IMR-90 (cell line): ENCODE data around the gene CMIP. TPM values are rescaled to one million over a fixed set of nuclear protein-coding genes. Genes with fewer than 3 reads are reported as not detected.
A peak's percentile ranks its signal among the peaks of the same experiment; 100 is the strongest.

Experiments used
- ATAC-seq: fragments of 200-7000 bp; cut with Tn5 transposase; 2 replicates; pipeline ENCODE4 v1.9.1; 2020; ENCODE audit warnings: low read depth, mild to moderate bottlenecking, moderate library complexity
- BruUV-seq: library from RNA; stranded (reverse); fragments of 400-500 nt; replicated peaks from 2 replicates; lab custom pipeline; 2021; lab: Mats Ljungman, UMichigan
- CTCF ChIA-PET: fragments of 300-600 bp; formaldehyde crosslinking; extraction: SDS; loops from one replicate; lab custom pipeline; 2021; ENCODE audit warnings: antibody characterized with exemption; lab: Yijun Ruan, JAX
- POLR2A ChIA-PET: fragments of 300-600 bp; sonication (Branson Sonifier 250); formaldehyde crosslinking; loops from one replicate; lab custom pipeline; 2022; ENCODE audit warnings: antibody characterized with exemption; ENCODE audit not compliant: unreplicated experiment; lab: Charles Lee
- DNase-seq: peaks from one replicate; pipeline ENCODE4 v3.0.0; 2013
- H2AFZ ChIP-seq: replicated peaks from 2 replicates; pipeline ENCODE3; 2013; ENCODE audit warnings: low read length, mild to moderate bottlenecking; ENCODE audit not compliant: poor library complexity
- H2AK5ac ChIP-seq: 2 replicates; pipeline ENCODE4 v1.6.1; 2013; ENCODE audit warnings: low read depth, low read length, inconsistent platforms
- H2AK9ac ChIP-seq: replicated peaks from 2 replicates; pipeline ENCODE3; 2013; ENCODE audit warnings: mild to moderate bottlenecking, low read depth, low read length, moderate library complexity; ENCODE audit not compliant: poor library complexity
- H2BK120ac ChIP-seq: 2 replicates; pipeline ENCODE4 v1.6.1; 2013; ENCODE audit warnings: low read depth, low read length, inconsistent platforms
- H2BK15ac ChIP-seq: 3 replicates; pipeline ENCODE4 v1.6.1; 2013; ENCODE audit warnings: low read depth, low read length, inconsistent platforms
- H2BK20ac ChIP-seq: 2 replicates; pipeline ENCODE4 v1.6.1; 2013; ENCODE audit warnings: low read depth, mild to moderate bottlenecking, inconsistent platforms, low read length, moderate library complexity
- H2BK5ac ChIP-seq: 2 replicates; pipeline ENCODE4 v1.6.1; 2013; ENCODE audit warnings: mild to moderate bottlenecking, low read depth, low read length, inconsistent platforms; ENCODE audit not compliant: poor library complexity, severe bottlenecking
- H3K14ac ChIP-seq: replicated peaks from 2 replicates; pipeline ENCODE4 v1.6.1; 2013; ENCODE audit warnings: low read depth, low read length, inconsistent platforms
- H3K18ac ChIP-seq: 2 replicates; pipeline ENCODE4 v1.6.1; 2013; ENCODE audit warnings: low read depth, low read length, control low read depth
- H3K23ac ChIP-seq: 2 replicates; pipeline ENCODE4 v1.6.1; 2013; ENCODE audit warnings: low read depth, low read length, inconsistent platforms
- H3K27ac ChIP-seq: 2 replicates; pipeline ENCODE4 v1.5.1; 2013; ENCODE audit warnings: mild to moderate bottlenecking, control low read depth, low read length; ENCODE audit not compliant: insufficient read depth
- H3K27me3 ChIP-seq: 2 replicates; pipeline ENCODE4 v1.6.1; 2013; ENCODE audit warnings: low read length; ENCODE audit not compliant: control insufficient read depth, insufficient read depth
- H3K36me3 ChIP-seq: 2 replicates; pipeline ENCODE4 v1.6.1; 2013; ENCODE audit warnings: low read length, mixed read lengths; ENCODE audit not compliant: control insufficient read depth, insufficient read depth
- H3K4ac ChIP-seq: 2 replicates; pipeline ENCODE4 v1.6.1; 2013; ENCODE audit warnings: low read depth, low read length, inconsistent platforms
- H3K4me1 ChIP-seq: 2 replicates; pipeline ENCODE4 v1.6.1; 2013; ENCODE audit warnings: low read length, mixed read lengths; ENCODE audit not compliant: control insufficient read depth, insufficient read depth
- H3K4me2 ChIP-seq: 2 replicates; pipeline ENCODE4 v1.6.1; 2013; ENCODE audit warnings: low read depth, mild to moderate bottlenecking, control low read depth, low read length, moderate library complexity
- H3K4me3 ChIP-seq: 2 replicates; pipeline ENCODE4 v1.5.1; 2013; ENCODE audit warnings: low read depth, mild to moderate bottlenecking, control low read depth, low read length, moderate library complexity; ENCODE audit not compliant: insufficient read depth
- H3K56ac ChIP-seq: 2 replicates; pipeline ENCODE4 v1.6.1; 2013; ENCODE audit warnings: low read length, inconsistent platforms; ENCODE audit not compliant: insufficient read depth; ENCODE audit errors: extremely low read depth
- H3K79me1 ChIP-seq, 2 experiments: 2 replicates each; pipeline ENCODE4 v1.6.1; 2013; ENCODE audit warnings: low read length in 2 of 2, inconsistent platforms in 1 of 2, low read depth in 1 of 2
- H3K9ac ChIP-seq: 2 replicates; pipeline ENCODE4 v1.6.1; 2013; ENCODE audit warnings: low read depth, low read length, control low read depth
- H3K9me1 ChIP-seq: 2 replicates; pipeline ENCODE4 v1.6.1; 2013; ENCODE audit warnings: low read length, inconsistent platforms; ENCODE audit not compliant: insufficient read depth
- H3K9me3 ChIP-seq: 2 replicates; pipeline ENCODE4 v1.6.1; 2013; ENCODE audit warnings: low read length; ENCODE audit not compliant: control insufficient read depth, insufficient read depth
- H4K20me1 ChIP-seq: 2 replicates; pipeline ENCODE4 v1.6.1; 2013; ENCODE audit warnings: low read length, inconsistent platforms; ENCODE audit not compliant: insufficient read depth
- H4K5ac ChIP-seq: 2 replicates; pipeline ENCODE4 v1.6.1; 2013; ENCODE audit warnings: mild to moderate bottlenecking, low read depth, low read length, control low read depth
- H4K8ac ChIP-seq, 2 experiments: 2 replicates each; pipeline ENCODE4 v1.6.1; 2013; ENCODE audit warnings: low read depth in 2 of 2, low read length in 2 of 2, control low read depth in 1 of 2, inconsistent platforms in 1 of 2
- H4K91ac ChIP-seq: 2 replicates; pipeline ENCODE4 v1.6.1; 2013; ENCODE audit warnings: low read depth, low read length, inconsistent platforms; ENCODE audit not compliant: insufficient read depth
- CEBPB ChIP-seq: IDR thresholded peaks from 2 replicates; pipeline ENCODE4 v1.6.1; 2012; ENCODE audit warnings: low read depth, low read length, improper control_type of control experiment
- MXI1 ChIP-seq: IDR thresholded peaks from 2 replicates; pipeline ENCODE4 v1.6.1; 2012; ENCODE audit warnings: low read depth, mild to moderate bottlenecking, low read length, moderate library complexity, borderline replicate concordance
- SMC3 ChIP-seq: fragments of 150-350 bp; IDR thresholded peaks from 2 replicates; pipeline ENCODE4 v1.6.1; 2016; ENCODE audit warnings: low read depth, mild to moderate bottlenecking, antibody characterized with exemption, low read length, moderate library complexity
- WGBS, 2 experiments: methylation state at CpG; one replicate each; pipeline versions ENCODE4 v1.1.5 to v1.1.7; 2013; ENCODE audit warnings: missing lambda C conversion rate in 2 of 2; ENCODE audit not compliant: insufficient read length in 1 of 2; ENCODE audit errors: extremely low coverage in 2 of 2; 5-methylcytosine and 5-hydroxymethylcytosine counted together
- dilution Hi-C: fragments of 300-500 bp; cut with HindIII; formaldehyde crosslinking; loops from one replicate; pipeline ENCODE4 v1.14.3; 2018; ENCODE audit warnings: low sequenced_read_pairs; ENCODE audit not compliant: unreplicated experiment
- in situ Hi-C: fragments of 300-500 bp; cut with MboI; formaldehyde crosslinking; loops from 3 replicates; pipeline ENCODE4 v1.14.3; 2019; ENCODE audit warnings: low sequenced_read_pairs, inconsistent platforms, mixed read lengths
- intact Hi-C: fragments of 100-400 bp; cut with micrococcal nuclease; formaldehyde crosslinking; loops from 2 replicates; pipeline ENCODE4 v1.10.0; 2022
- polyA plus RNA-seq, 3 experiments: library from polyadenylated mRNA; depleted of rRNA; stranded (reverse); fragments of >200 nt; gene quantifications; 2 replicates each; pipeline ENCODE4 v1.2.3, GENCODE V29; 2012; ENCODE audit warnings: low replicate concordance in 1 of 3
- total RNA-seq: library from RNA; depleted of rRNA; stranded (reverse); fragments of >200 nt; gene quantifications from 2 replicates; pipeline ENCODE4 v1.2.3, GENCODE V29; 2012

CMIP gene
- total and polyA plus RNA-seq, 2 of the 4 experiments (the other 2 are of a cell fraction): 3.2 to 11.6 TPM

GRCh38 chr16:81693744-81694303 is 249.2 kb downstream of the CMIP start:
- intact Hi-C loops (no loop called here), in situ Hi-C loops (no loop called here), dilution Hi-C loops (no loop called here)
- 55% methylated on average over 2 of the region's 9 CpGs; no CpG with 5 or more reads in 1 of the 2 experiments for WGBS, 2 experiments
- peaks cover 26% of the 10 kb centered on the region for H4K20me1 ChIP-seq
- H3K56ac ChIP-seq: no peak overlapping the region
- no peak overlapping the region for H3K14ac ChIP-seq
- no peak overlapping the region for H3K4me2 ChIP-seq
- H3K4me1 ChIP-seq: peaks cover 20% of the 10 kb centered on the region
- H3K27me3 ChIP-seq: no peaks in the 10 kb centered on the region
- DNase-seq (peak; percentile 57), ATAC-seq (peak; percentile 61)
- H4K5ac ChIP-seq: 0 out of 2 replicates have a peak overlapping the region, but pooled peaks have one; percentile 14
- BruUV-seq: no TSS peak
- no peak overlapping the region; the same call in 1 of the 2 replicates for H4K91ac ChIP-seq
- 0 out of 2 replicates have a peak overlapping the region, but pooled peaks have one; percentile 1 for H3K23ac ChIP-seq
- no peak overlapping the region for H3K4me3 ChIP-seq
- H2AK5ac ChIP-seq: peak overlapping the region; percentile 9; the same call in 1 of the 2 replicates
- TF ChIP-seq MXI1 (0 out of 2 replicates have a peak, but pooled peaks have one; percentile 28), CEBPB (peak; percentile 15; the same call in 1 of the 2 replicates), SMC3 (no peak)
- peak overlapping the region; percentile 25 for H2AK9ac ChIP-seq
- H2BK20ac ChIP-seq: no peak overlapping the region
- peaks cover 0 to 14% of the 10 kb centered on the region in 2 experiments; a peak in 3 of 4 replicates for H3K79me1 ChIP-seq
- ChIA-PET POLR2A (no interaction called here), CTCF (interaction anchor here (0.6 kb wide), 1 partner anchor 114 kb away, joined by 4 read pairs; no protein-coding TSS in a partner anchor)
- H4K8ac ChIP-seq: no peak overlapping the region
- H2BK15ac ChIP-seq: no peak overlapping the region
- peak overlapping the region; percentile 35; the same call in 1 of the 2 replicates for H3K4ac ChIP-seq
- H3K9me1 ChIP-seq: peaks cover 27% of the 10 kb centered on the region
- peak overlapping the region; percentile 19 for H2BK5ac ChIP-seq
- no peaks in the 10 kb centered on the region for H3K9me3 ChIP-seq
- peaks cover 29% of the 10 kb centered on the region for H3K36me3 ChIP-seq
- H3K9ac ChIP-seq: no peak overlapping the region
- H3K27ac ChIP-seq: peak overlapping the region; percentile 7; the same call in 1 of the 2 replicates
- no peak overlapping the region for H2BK120ac ChIP-seq
- H2AFZ ChIP-seq: peak overlapping the region; percentile 15
- H3K18ac ChIP-seq: no peak overlapping the region
